ENCODE data around the gene EPN2.
"Not testable (repeated sequence)": the region's sequence is repeated elsewhere in the genome, so short reads cannot be mapped to it uniquely, and the experiment has no call there.

GRCh38 chr17:19220195-19220594 lies 17.0 kb upstream of the EPN2 start:
- TF ChIP-seq, protein P1, sequence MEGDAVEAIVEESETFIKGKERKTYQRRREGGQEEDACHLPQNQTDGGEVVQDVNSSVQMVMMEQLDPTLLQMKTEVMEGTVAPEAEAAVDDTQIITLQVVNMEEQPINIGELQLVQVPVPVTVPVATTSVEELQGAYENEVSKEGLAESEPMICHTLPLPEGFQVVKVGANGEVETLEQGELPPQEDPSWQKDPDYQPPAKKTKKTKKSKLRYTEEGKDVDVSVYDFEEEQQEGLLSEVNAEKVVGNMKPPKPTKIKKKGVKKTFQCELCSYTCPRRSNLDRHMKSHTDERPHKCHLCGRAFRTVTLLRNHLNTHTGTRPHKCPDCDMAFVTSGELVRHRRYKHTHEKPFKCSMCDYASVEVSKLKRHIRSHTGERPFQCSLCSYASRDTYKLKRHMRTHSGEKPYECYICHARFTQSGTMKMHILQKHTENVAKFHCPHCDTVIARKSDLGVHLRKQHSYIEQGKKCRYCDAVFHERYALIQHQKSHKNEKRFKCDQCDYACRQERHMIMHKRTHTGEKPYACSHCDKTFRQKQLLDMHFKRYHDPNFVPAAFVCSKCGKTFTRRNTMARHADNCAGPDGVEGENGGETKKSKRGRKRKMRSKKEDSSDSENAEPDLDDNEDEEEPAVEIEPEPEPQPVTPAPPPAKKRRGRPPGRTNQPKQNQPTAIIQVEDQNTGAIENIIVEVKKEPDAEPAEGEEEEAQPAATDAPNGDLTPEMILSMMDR (IDR thresholded peaks at IDR 0.05): not testable (repeated sequence)
- TF ChIP-seq POLR2AphosphoS5, POLR2A, EP300 (IDR thresholded peaks at IDR 0.05): not testable (repeated sequence)
